ENCODE data around the gene MLLT10. TPM values are rescaled to one million over a fixed set of nuclear protein-coding genes. Genes with fewer than 3 reads are reported as not detected.

MLLT10 gene
- total and polyA plus RNA-seq, 4 donors, result 20.6 to 97.8 (median 35.7) TPM

GRCh38 chr10:21508706-21509331 is 25.2 kb upstream of the MLLT10 start:
- no peaks in the 10 kb centered on the region for H3K36me3 ChIP-seq (ENCODE audit: control insufficient read depth in 4 of 4, insufficient read depth in 4 of 4, low read length in 4 of 4)
- no peak overlapping the region for H3K27ac ChIP-seq (ENCODE audit: low read depth in 1 of 2, low read length in 1 of 2)
- no peak overlapping the region for H3K9ac ChIP-seq (ENCODE audit: insufficient read depth in 1 of 2, low read length in 2 of 2)
- WGBS, 2 donors, result 94 to 95% methylated on average over 43 of the region's 43 CpGs
- no peak for ATAC-seq (ENCODE audit: insufficient read depth, low FRiP score)
- no peak for TF ChIP-seq CTCF (IDR thresholded peaks at IDR 0.05; ENCODE audit: control extremely low read depth, extremely low read depth)
- peak in 1 of 3 donors; percentile 22 for DNase-seq
- peaks cover 0 to 60% (median 4%) of the 10 kb centered on the region in 5 donors for H3K4me1 ChIP-seq (ENCODE audit: control insufficient read depth in 5 of 5, insufficient read depth in 5 of 5, low read length in 5 of 5)
- no peaks in the 10 kb centered on the region for H3K9me3 ChIP-seq (ENCODE audit: control insufficient read depth in 4 of 4, insufficient read depth in 3 of 4, low read length in 3 of 4)
- H3K27me3 ChIP-seq (ENCODE audit: control insufficient read depth in 3 of 3, insufficient read depth in 3 of 3, low read length in 2 of 3), result no peaks in the 10 kb centered on the region
- H3K4me3 ChIP-seq, result no peak overlapping the region

- WGBS, 2 donors, result 77 to 78% methylated on average over 57 to 58 of the region's 58 CpGs
- Histone ChIP-seq H3K27ac (ENCODE audit: low read depth in 1 of 2, low read length in 1 of 2) (no peak overlapping the region), H3K9ac (ENCODE audit: insufficient read depth in 1 of 2, low read length in 2 of 2) (no peak overlapping the region), H3K4me1 (ENCODE audit: control insufficient read depth in 5 of 5, insufficient read depth in 5 of 5, low read length in 5 of 5) (peaks cover 0 to 67% (median 4%) of the 10 kb centered on the region in 5 donors), H3K27me3 (ENCODE audit: control insufficient read depth in 3 of 3, insufficient read depth in 3 of 3, low read length in 2 of 3) (no peaks in the 10 kb centered on the region), H3K4me3 (no peak overlapping the region), H3K9me3 (ENCODE audit: control insufficient read depth in 4 of 4, insufficient read depth in 3 of 4, low read length in 3 of 4) (no peaks in the 10 kb centered on the region), H3K36me3 (ENCODE audit: control insufficient read depth in 4 of 4, insufficient read depth in 4 of 4, low read length in 4 of 4) (no peaks in the 10 kb centered on the region)
- ATAC-seq (ENCODE audit: insufficient read depth, low FRiP score), result no peak
- TF ChIP-seq CTCF (IDR thresholded peaks at IDR 0.05; ENCODE audit: control extremely low read depth, extremely low read depth), result no peak
- DNase-seq, result peak; percentile 49 to 64 (median 55)
Measured at GRCh38 chr10:21509341-21510240, 24.4 kb upstream of the MLLT10 start.

GRCh38 chr10:21510241-21511094 is 23.6 kb upstream of the MLLT10 start:
- Histone ChIP-seq H3K9ac (ENCODE audit: insufficient read depth in 1 of 2, low read length in 2 of 2) (peak overlapping the region in 1 of 2 donors; percentile 66), H3K36me3 (ENCODE audit: control insufficient read depth in 4 of 4, insufficient read depth in 4 of 4, low read length in 4 of 4) (no peaks in the 10 kb centered on the region), H3K9me3 (ENCODE audit: control insufficient read depth in 4 of 4, insufficient read depth in 3 of 4, low read length in 3 of 4) (no peaks in the 10 kb centered on the region), H3K4me1 (ENCODE audit: control insufficient read depth in 5 of 5, insufficient read depth in 5 of 5, low read length in 5 of 5) (peaks cover 1 to 71% (median 5%) of the 10 kb centered on the region in 5 donors), H3K27me3 (ENCODE audit: control insufficient read depth in 3 of 3, insufficient read depth in 3 of 3, low read length in 2 of 3) (no peaks in the 10 kb centered on the region), H3K4me3 (no peak overlapping the region), H3K27ac (ENCODE audit: low read depth in 1 of 2, low read length in 1 of 2) (no peak overlapping the region)
- 15 to 33% methylated on average over 38 to 39 of the region's 39 CpGs for WGBS, 2 donors
- peak; percentile 79 to 85 (median 81) for DNase-seq
- TF ChIP-seq CTCF (IDR thresholded peaks at IDR 0.05; ENCODE audit: control extremely low read depth, extremely low read depth), result no peak
- ATAC-seq (ENCODE audit: insufficient read depth, low FRiP score), result no peak

Measured in lung (tissue), 12 donors.